Naive thymus-derived CD4-positive, alpha-beta T cell (primary cell): ENCODE data around the gene MYOZ3. TPM values are rescaled to one million over a fixed set of nuclear protein-coding genes. Genes with fewer than 3 reads are reported as not detected.

Experiments
- ATAC-seq: fragments of 150-1000 bp; cut with Tn5 transposase; 2 replicates; pipeline ENCODE4 v1.10.0; 2021; ENCODE audit warnings: mild to moderate bottlenecking, moderate library complexity
- CTCF ChIA-PET: fragments of 350-600 bp; sonication (Branson Sonifier 250); formaldehyde crosslinking; loops from one replicate; lab custom pipeline; 2021; ENCODE audit warnings: antibody characterized with exemption; lab: Charles Lee
- POLR2A ChIA-PET: fragments of 350-600 bp; sonication (Branson Sonifier 250); formaldehyde crosslinking; loops from one replicate; lab custom pipeline; 2021; ENCODE audit warnings: antibody characterized with exemption, inconsistent platforms; lab: Charles Lee
- DNase-seq, 9 donors: peaks; one replicate each; pipeline versions ENCODE4 v3.0.0 to v3.0.0-alpha.2; 2020 to 2022; ENCODE audit warnings: mixed read lengths in 1 of 9
- H3K27ac ChIP-seq: one replicate; pipeline ENCODE4 v1.7.0; 2013; ENCODE audit warnings: mild to moderate bottlenecking, low read depth, low read length, moderate library complexity
- H3K27me3 ChIP-seq, 2 donors: one replicate each; pipeline ENCODE4 v1.7.0; 2013; ENCODE audit warnings: low read length in 2 of 2, mild to moderate bottlenecking in 2 of 2, moderate library complexity in 2 of 2; ENCODE audit not compliant: control insufficient read depth in 2 of 2, insufficient read depth in 2 of 2
- H3K36me3 ChIP-seq, 3 experiments: 1 replicate in 2 of 3; 2 replicates in 1 of 3; pipeline ENCODE4 v1.7.0; 2013; ENCODE audit warnings: low read length in 3 of 3, mild to moderate bottlenecking in 3 of 3, moderate library complexity in 1 of 3; ENCODE audit not compliant: insufficient read depth in 3 of 3, control insufficient read depth in 2 of 3
- H3K4me1 ChIP-seq, 2 donors: one replicate each; pipeline ENCODE4 v1.7.0; 2013; ENCODE audit warnings: low read length in 2 of 2, mild to moderate bottlenecking in 2 of 2, moderate library complexity in 1 of 2; ENCODE audit not compliant: control insufficient read depth in 2 of 2, insufficient read depth in 2 of 2
- H3K4me3 ChIP-seq: 2 replicates; pipeline ENCODE4 v1.7.0; 2013; ENCODE audit warnings: mild to moderate bottlenecking, low read length
- H3K9me3 ChIP-seq, 3 experiments: 1 replicate in 2 of 3; 2 replicates in 1 of 3; pipeline ENCODE4 v1.7.0; 2013; ENCODE audit warnings: low read length in 3 of 3; ENCODE audit not compliant: control insufficient read depth in 2 of 3
- H3K27ac Mint-ChIP-seq, 9 donors: one replicate each; pipeline ENCODE4 v1.8.0; 2020 to 2022; ENCODE audit warnings: mixed read lengths in 9 of 9, mild to moderate bottlenecking in 8 of 9, moderate library complexity in 5 of 9, inconsistent platforms in 2 of 9
- H3K27me3 Mint-ChIP-seq, 5 donors: one replicate each; pipeline ENCODE4 v1.8.0; 2021 to 2022; ENCODE audit warnings: mixed read lengths in 5 of 5, mild to moderate bottlenecking in 1 of 5
- H3K36me3 Mint-ChIP-seq, 5 donors: one replicate each; pipeline ENCODE4 v1.8.0; 2020 to 2022; ENCODE audit warnings: mixed read lengths in 5 of 5, mild to moderate bottlenecking in 3 of 5, inconsistent platforms in 1 of 5
- H3K4me1 Mint-ChIP-seq, 7 donors: one replicate each; pipeline ENCODE4 v1.8.0; 2020 to 2022; ENCODE audit warnings: mixed read lengths in 7 of 7, mild to moderate bottlenecking in 3 of 7, inconsistent platforms in 1 of 7
- H3K4me3 Mint-ChIP-seq, 10 donors: one replicate each; pipeline ENCODE4 v1.8.0; 2020 to 2022; ENCODE audit warnings: mild to moderate bottlenecking in 10 of 10, mixed read lengths in 10 of 10, moderate library complexity in 6 of 10, inconsistent platforms in 2 of 10
- H3K9me3 Mint-ChIP-seq, 11 donors: one replicate each; pipeline ENCODE4 v1.8.0; 2020 to 2022; ENCODE audit warnings: mixed read lengths in 11 of 11, mild to moderate bottlenecking in 4 of 11, inconsistent platforms in 1 of 11, moderate library complexity in 1 of 11
- intact Hi-C, 2 donors: fragments of 100-400 bp; cut with micrococcal nuclease; formaldehyde crosslinking; loops; one replicate each; pipeline ENCODE4 v1.15.1; 2023
- polyA plus RNA-seq, 2 donors: library from polyadenylated mRNA; unstranded; fragments of 300-500 nt; fragmentation: Illumina TruSeq; gene quantifications; one replicate each; pipeline ENCODE4 v1.2.3, GENCODE V29; 2021
- total RNA-seq, 6 experiments: library from RNA in 5 of 6; stranded (reverse) in 5 of 6; gene quantifications; 1 replicate in 5 of 6; 2 replicates in 1 of 6; pipeline ENCODE4 v1.2.3 and lab custom pipeline; 2021 to 2026

Gene MYOZ3
- total and polyA plus RNA-seq, 7 experiments from 2014 or later: 0.15 TPM; not detected in 6

- Mint-ChIP-seq H3K36me3 (no peaks in the 10 kb centered on the region), H3K9me3 (no peaks in the 10 kb centered on the region), H3K4me3 (no peak overlapping the region), H3K27me3 (peaks cover 0 to 23% (median 0%) of the 10 kb centered on the region in 5 donors), H3K27ac (peak overlapping the region in 1 of 9 donors; percentile 14), H3K4me1 (peaks cover 0 to 6% (median 0%) of the 10 kb centered on the region in 7 donors)
- H3K9me3 ChIP-seq: no peaks in the 10 kb centered on the region
- DNase-seq (no peak), ATAC-seq (no peak)
- H3K36me3 ChIP-seq: no peaks in the 10 kb centered on the region
- no peak overlapping the region for H3K4me3 ChIP-seq
- ChIA-PET POLR2A (no interaction called here), CTCF (no interaction called here)
- H3K4me1 ChIP-seq: no peaks in the 10 kb centered on the region
- no peak overlapping the region for H3K27ac ChIP-seq
- H3K27me3 ChIP-seq: no peaks in the 10 kb centered on the region
- intact Hi-C loops: no loop called here
Measured at GRCh38 chr5:150630461-150631325, 30.4 kb upstream of the MYOZ3 start.

- Histone ChIP-seq H3K27me3 (no peaks in the 10 kb centered on the region), H3K4me3 (no peak overlapping the region), H3K36me3 (no peaks in the 10 kb centered on the region), H3K4me1 (no peaks in the 10 kb centered on the region), H3K9me3 (no peaks in the 10 kb centered on the region), H3K27ac (no peak overlapping the region)
- intact Hi-C loops: no loop called here
- Mint-ChIP-seq H3K27ac (peak overlapping the region in 1 of 9 donors; percentile 14), H3K27me3 (peaks cover 0 to 21% (median 0%) of the 10 kb centered on the region in 5 donors), H3K4me1 (peaks cover 0 to 6% (median 0%) of the 10 kb centered on the region in 7 donors), H3K9me3 (no peaks in the 10 kb centered on the region), H3K36me3 (no peaks in the 10 kb centered on the region), H3K4me3 (no peak overlapping the region)
- ChIA-PET CTCF (no interaction called here), POLR2A (no interaction called here)
- ATAC-seq (no peak), DNase-seq (no peak)
Measured at GRCh38 chr5:150631326-150631701, 29.7 kb upstream of the MYOZ3 start.

- H3K4me1 Mint-ChIP-seq: peaks cover 0 to 1% (median 0%) of the 10 kb centered on the region in 7 donors
- H3K36me3 Mint-ChIP-seq: no peaks in the 10 kb centered on the region
- CTCF ChIA-PET: no interaction called here
- intact Hi-C loops: no loop called here
- H3K9me3 Mint-ChIP-seq: peaks cover 0 to 2% (median 0%) of the 10 kb centered on the region in 11 donors
- ATAC-seq: no peak
- H3K27me3 ChIP-seq: no peaks in the 10 kb centered on the region
- no peak overlapping the region for H3K27ac Mint-ChIP-seq
- no peaks in the 10 kb centered on the region for H3K9me3 ChIP-seq
- H3K4me3 ChIP-seq: no peak overlapping the region
- peaks cover 0 to 19% (median 0%) of the 10 kb centered on the region in 5 donors for H3K27me3 Mint-ChIP-seq
- POLR2A ChIA-PET: no interaction called here
- H3K27ac ChIP-seq: no peak overlapping the region
- DNase-seq: no peak
- H3K4me1 ChIP-seq: no peaks in the 10 kb centered on the region
- H3K4me3 Mint-ChIP-seq: no peak overlapping the region
- no peaks in the 10 kb centered on the region for H3K36me3 ChIP-seq
Measured at GRCh38 chr5:150632305-150633160, 28.5 kb upstream of the MYOZ3 start.

- Histone ChIP-seq H3K4me1 (no peaks in the 10 kb centered on the region), H3K9me3 (no peaks in the 10 kb centered on the region), H3K4me3 (no peak overlapping the region), H3K27me3 (no peaks in the 10 kb centered on the region), H3K27ac (no peak overlapping the region), H3K36me3 (no peaks in the 10 kb centered on the region)
- ChIA-PET CTCF (no interaction called here), POLR2A (interaction anchor here (0.8 kb wide), 1 partner anchor 1307 kb away, joined by 4 read pairs; no protein-coding TSS in a partner anchor)
- peaks cover 0 to 2% (median 0%) of the 10 kb centered on the region in 7 donors for H3K4me1 Mint-ChIP-seq
- DNase-seq (no peak), ATAC-seq (no peak)
- intact Hi-C loops: no loop called here
- peaks cover 0 to 2% (median 0%) of the 10 kb centered on the region in 11 donors for H3K9me3 Mint-ChIP-seq
- H3K36me3 Mint-ChIP-seq: no peaks in the 10 kb centered on the region
- H3K27me3 Mint-ChIP-seq: peaks cover 0 to 18% (median 0%) of the 10 kb centered on the region in 5 donors
- no peak overlapping the region for H3K4me3 Mint-ChIP-seq
- H3K27ac Mint-ChIP-seq: no peak overlapping the region
Measured at GRCh38 chr5:150633429-150633828, 27.6 kb upstream of the MYOZ3 start.

- H3K27ac Mint-ChIP-seq: no peak overlapping the region
- intact Hi-C loops: no loop called here
- H3K4me3 Mint-ChIP-seq: no peak overlapping the region
- no peaks in the 10 kb centered on the region for H3K4me1 ChIP-seq
- H3K4me1 Mint-ChIP-seq: peaks cover 0 to 5% (median 0%) of the 10 kb centered on the region in 7 donors
- no peaks in the 10 kb centered on the region for H3K27me3 ChIP-seq
- no peaks in the 10 kb centered on the region for H3K36me3 ChIP-seq
- H3K9me3 ChIP-seq: no peaks in the 10 kb centered on the region
- peaks cover 0 to 18% (median 4%) of the 10 kb centered on the region in 5 donors for H3K27me3 Mint-ChIP-seq
- no peak overlapping the region for H3K27ac ChIP-seq
- peaks cover 0 to 2% (median 0%) of the 10 kb centered on the region in 11 donors for H3K9me3 Mint-ChIP-seq
- ATAC-seq (no peak), DNase-seq (no peak)
- no peaks in the 10 kb centered on the region for H3K36me3 Mint-ChIP-seq
- CTCF ChIA-PET: no interaction called here
- POLR2A ChIA-PET: no interaction called here
- H3K4me3 ChIP-seq: no peak overlapping the region
Measured at GRCh38 chr5:150636391-150637244, 24.4 kb upstream of the MYOZ3 start.
